ENCODE results near the gene NOS3. TPM values are rescaled to one million over a fixed set of nuclear protein-coding genes. Genes with fewer than 3 reads are reported as not detected.

The NOS3 gene
- total RNA-seq, 1 experiment from 2014 or later, result 0.66 TPM

GRCh38 chr7:150967349-150967748, 23.5 kb upstream of the NOS3 start:
- ATAC-seq (no peak), DNase-seq (no peak)
- H3K9me2 ChIP-seq (replicated peaks; ENCODE audit: low read length), result no peaks in the 10 kb centered on the region
- POLR2A ChIA-PET (ENCODE audit: unreplicated experiment), result no interaction called here
- H3K27ac ChIP-seq (ENCODE audit: low read length), result no peak overlapping the region
- no peak overlapping the region for H3K4me2 ChIP-seq (ENCODE audit: low read length)
- H3K4me1 ChIP-seq (ENCODE audit: insufficient read depth, low read length), result no peaks in the 10 kb centered on the region
- CTCF ChIA-PET, result no interaction called here
- H3K79me2 ChIP-seq (ENCODE audit: low read length), result no peaks in the 10 kb centered on the region
- BruUV-seq (replicated peaks), result no TSS peak
- H3F3A ChIP-seq (ENCODE audit: low read length, unreplicated experiment), result no peaks in the 10 kb centered on the region
- TF ChIP-seq EZH2phosphoT487 (IDR thresholded peaks at IDR 0.05; ENCODE audit: borderline replicate concordance, low read length) (no peak), CTCF (conservative IDR thresholded peaks at IDR 0.05; ENCODE audit: low read depth, low read length) (no peak)
- peaks cover 20% of the 10 kb centered on the region; the same call in 1 of the 2 replicates for H3K27me3 ChIP-seq (ENCODE audit: low read length)
- no peaks in the 10 kb centered on the region for H4K20me1 ChIP-seq (ENCODE audit: low read length)
- no peaks in the 10 kb centered on the region for H3K9me3 ChIP-seq (ENCODE audit: low read length)
- no peak overlapping the region for H2AFZ ChIP-seq (ENCODE audit: low read length)
- intact Hi-C loops (cut with micrococcal nuclease), result no loop called here
- no peaks in the 10 kb centered on the region for H3K36me3 ChIP-seq (ENCODE audit: low read depth, low read length)
- H3K9ac ChIP-seq (ENCODE audit: low read length), result no peak overlapping the region
- H3K4me3 ChIP-seq (ENCODE audit: low read length), result no peak overlapping the region

- no peaks in the 10 kb centered on the region for H3F3A ChIP-seq (ENCODE audit: low read length, unreplicated experiment)
- H3K9me2 ChIP-seq (replicated peaks; ENCODE audit: low read length), result no peaks in the 10 kb centered on the region
- POLR2A ChIA-PET (ENCODE audit: unreplicated experiment), result no interaction called here
- H3K4me3 ChIP-seq (ENCODE audit: low read length), result no peak overlapping the region
- no peak overlapping the region for H3K4me2 ChIP-seq (ENCODE audit: low read length)
- no peaks in the 10 kb centered on the region for H3K4me1 ChIP-seq (ENCODE audit: insufficient read depth, low read length)
- no peak overlapping the region for H3K9ac ChIP-seq (ENCODE audit: low read length)
- ATAC-seq, result no peak
- H3K9me3 ChIP-seq (ENCODE audit: low read length), result no peaks in the 10 kb centered on the region
- intact Hi-C loops (cut with micrococcal nuclease), result no loop called here
- no TSS peak for BruUV-seq (replicated peaks)
- peaks cover 20% of the 10 kb centered on the region; the same call in 1 of the 2 replicates for H3K27me3 ChIP-seq (ENCODE audit: low read length)
- CTCF ChIA-PET, result no interaction called here
- H3K27ac ChIP-seq (ENCODE audit: low read length), result no peak overlapping the region
- H4K20me1 ChIP-seq (ENCODE audit: low read length), result no peaks in the 10 kb centered on the region
- no peak for TF ChIP-seq EZH2phosphoT487 (IDR thresholded peaks at IDR 0.05; ENCODE audit: borderline replicate concordance, low read length)
- TF ChIP-seq EZH2 (IDR thresholded peaks at IDR 0.05; ENCODE audit: low read length, unreplicated experiment), result no peak
- no peak for TF ChIP-seq CTCF (conservative IDR thresholded peaks at IDR 0.05; ENCODE audit: low read depth, low read length)
- H3K79me2 ChIP-seq (ENCODE audit: low read length), result no peaks in the 10 kb centered on the region
- no peaks in the 10 kb centered on the region for H3K36me3 ChIP-seq (ENCODE audit: low read depth, low read length)
- H2AFZ ChIP-seq (ENCODE audit: low read length), result no peak overlapping the region
- DNase-seq, result no peak
Measured at GRCh38 chr7:150968056-150968733, 22.6 kb upstream of the NOS3 start.

GRCh38 chr7:150968734-150969372, 22.0 kb upstream of the NOS3 start:
- Histone ChIP-seq H3K9ac (ENCODE audit: low read length) (no peak overlapping the region), H3K79me2 (ENCODE audit: low read length) (no peaks in the 10 kb centered on the region), H3K27ac (ENCODE audit: low read length) (no peak overlapping the region), H3K27me3 (ENCODE audit: low read length) (peaks cover 20% of the 10 kb centered on the region; the same call in 1 of the 2 replicates), H3K4me1 (ENCODE audit: insufficient read depth, low read length) (no peaks in the 10 kb centered on the region), H3K4me3 (ENCODE audit: low read length) (no peak overlapping the region), H3K9me3 (ENCODE audit: low read length) (no peaks in the 10 kb centered on the region), H3F3A (ENCODE audit: low read length, unreplicated experiment) (no peaks in the 10 kb centered on the region), H4K20me1 (ENCODE audit: low read length) (no peaks in the 10 kb centered on the region), H3K4me2 (ENCODE audit: low read length) (no peak overlapping the region), H3K9me2 (replicated peaks; ENCODE audit: low read length) (no peaks in the 10 kb centered on the region), H3K36me3 (ENCODE audit: low read depth, low read length) (no peaks in the 10 kb centered on the region), H2AFZ (ENCODE audit: low read length) (no peak overlapping the region)
- intact Hi-C loops (cut with micrococcal nuclease), result no loop called here
- DNase-seq, result no peak
- TF ChIP-seq EZH2 (IDR thresholded peaks at IDR 0.05; ENCODE audit: low read length, unreplicated experiment) (no peak), EZH2phosphoT487 (IDR thresholded peaks at IDR 0.05; ENCODE audit: borderline replicate concordance, low read length) (no peak), CTCF (conservative IDR thresholded peaks at IDR 0.05; ENCODE audit: low read depth, low read length) (no peak)
- no peak for ATAC-seq
- BruUV-seq (replicated peaks), result no TSS peak
- CTCF ChIA-PET, result no interaction called here
- POLR2A ChIA-PET (ENCODE audit: unreplicated experiment), result no interaction called here
